ENCODE data around the gene PIP5K1B.

PIP5K1B gene

GRCh38 chr9:68878450-68878849 lies 173.4 kb downstream of the PIP5K1B start:
- Histone ChIP-seq H3K4me1 (ENCODE audit: control insufficient read depth, insufficient read depth, low read length) (no peaks in the 10 kb centered on the region), H3K36me3 (ENCODE audit: control insufficient read depth, insufficient read depth, low read length) (no peaks in the 10 kb centered on the region), H3K9me3 (ENCODE audit: control insufficient read depth, low read length) (no peaks in the 10 kb centered on the region), H3K27me3 (ENCODE audit: control insufficient read depth, insufficient read depth, low read length) (no peaks in the 10 kb centered on the region), H3K4me3 (ENCODE audit: low read length) (no peak overlapping the region), H3K9ac (ENCODE audit: low read length) (no peak overlapping the region)

- H3K27me3 ChIP-seq (ENCODE audit: control insufficient read depth, insufficient read depth, low read length): no peaks in the 10 kb centered on the region
- no peak overlapping the region for H3K4me3 ChIP-seq (ENCODE audit: low read length)
- H3K9ac ChIP-seq (ENCODE audit: low read length): no peak overlapping the region
Measured at GRCh38 chr9:68883224-68883623, 178.2 kb downstream of the PIP5K1B start.

GRCh38 chr9:68887232-68887631 lies 182.2 kb downstream of the PIP5K1B start:
- Histone ChIP-seq H3K4me1 (ENCODE audit: control insufficient read depth, insufficient read depth, low read length) (no peaks in the 10 kb centered on the region), H3K4me3 (ENCODE audit: low read length) (no peak overlapping the region), H3K36me3 (ENCODE audit: control insufficient read depth, insufficient read depth, low read length) (no peaks in the 10 kb centered on the region), H3K27me3 (ENCODE audit: control insufficient read depth, insufficient read depth, low read length) (no peaks in the 10 kb centered on the region), H3K9ac (ENCODE audit: low read length) (no peak overlapping the region), H3K9me3 (ENCODE audit: control insufficient read depth, low read length) (no peaks in the 10 kb centered on the region)

More at GRCh38 chr9:68883224-68883623, 178.2 kb downstream of the PIP5K1B start:
- H3K36me3 ChIP-seq (ENCODE audit: control insufficient read depth, insufficient read depth, low read length): no peaks in the 10 kb centered on the region
- no peaks in the 10 kb centered on the region for H3K9me3 ChIP-seq (ENCODE audit: control insufficient read depth, low read length)
- H3K4me1 ChIP-seq (ENCODE audit: control insufficient read depth, insufficient read depth, low read length): no peaks in the 10 kb centered on the region

GRCh38 chr9:68894502-68894901 lies 189.5 kb downstream of the PIP5K1B start:
- no peaks in the 10 kb centered on the region for H3K36me3 ChIP-seq (ENCODE audit: control insufficient read depth, insufficient read depth, low read length)
- H3K4me3 ChIP-seq (ENCODE audit: low read length): no peak overlapping the region
- no peaks in the 10 kb centered on the region for H3K4me1 ChIP-seq (ENCODE audit: control insufficient read depth, insufficient read depth, low read length)
- H3K27me3 ChIP-seq (ENCODE audit: control insufficient read depth, insufficient read depth, low read length): no peaks in the 10 kb centered on the region
- H3K9ac ChIP-seq (ENCODE audit: low read length): no peak overlapping the region
- H3K9me3 ChIP-seq (ENCODE audit: control insufficient read depth, low read length): no peaks in the 10 kb centered on the region

GRCh38 chr9:68895741-68896478 lies 190.9 kb downstream of the PIP5K1B start:
- Histone ChIP-seq H3K4me1 (ENCODE audit: control insufficient read depth, insufficient read depth, low read length) (no peaks in the 10 kb centered on the region), H3K9ac (ENCODE audit: low read length) (no peak overlapping the region), H3K27me3 (ENCODE audit: control insufficient read depth, insufficient read depth, low read length) (no peaks in the 10 kb centered on the region), H3K4me3 (ENCODE audit: low read length) (no peak overlapping the region), H3K9me3 (ENCODE audit: control insufficient read depth, low read length) (no peaks in the 10 kb centered on the region), H3K36me3 (ENCODE audit: control insufficient read depth, insufficient read depth, low read length) (no peaks in the 10 kb centered on the region)

GRCh38 chr9:68896486-68896885 lies 191.4 kb downstream of the PIP5K1B start:
- no peaks in the 10 kb centered on the region for H3K9me3 ChIP-seq (ENCODE audit: control insufficient read depth, low read length)
- no peak overlapping the region for H3K4me3 ChIP-seq (ENCODE audit: low read length)
- no peaks in the 10 kb centered on the region for H3K36me3 ChIP-seq (ENCODE audit: control insufficient read depth, insufficient read depth, low read length)
- no peak overlapping the region for H3K9ac ChIP-seq (ENCODE audit: low read length)
- no peaks in the 10 kb centered on the region for H3K27me3 ChIP-seq (ENCODE audit: control insufficient read depth, insufficient read depth, low read length)
- H3K4me1 ChIP-seq (ENCODE audit: control insufficient read depth, insufficient read depth, low read length): no peaks in the 10 kb centered on the region

- no peaks in the 10 kb centered on the region for H3K4me1 ChIP-seq (ENCODE audit: control insufficient read depth, insufficient read depth, low read length)
- no peak overlapping the region for H3K4me3 ChIP-seq (ENCODE audit: low read length)
- H3K9me3 ChIP-seq (ENCODE audit: control insufficient read depth, low read length): no peaks in the 10 kb centered on the region
- no peaks in the 10 kb centered on the region for H3K36me3 ChIP-seq (ENCODE audit: control insufficient read depth, insufficient read depth, low read length)
- H3K9ac ChIP-seq (ENCODE audit: low read length): no peak overlapping the region
- H3K27me3 ChIP-seq (ENCODE audit: control insufficient read depth, insufficient read depth, low read length): no peaks in the 10 kb centered on the region
Measured at GRCh38 chr9:68897577-68898145, 192.6 kb downstream of the PIP5K1B start.

GRCh38 chr9:68898781-68899439 lies 193.9 kb downstream of the PIP5K1B start:
- H3K36me3 ChIP-seq (ENCODE audit: control insufficient read depth, insufficient read depth, low read length): no peaks in the 10 kb centered on the region
- no peaks in the 10 kb centered on the region for H3K4me1 ChIP-seq (ENCODE audit: control insufficient read depth, insufficient read depth, low read length)
- H3K27me3 ChIP-seq (ENCODE audit: control insufficient read depth, insufficient read depth, low read length): no peaks in the 10 kb centered on the region
- H3K9ac ChIP-seq (ENCODE audit: low read length): no peak overlapping the region
- H3K4me3 ChIP-seq (ENCODE audit: low read length): no peak overlapping the region
- no peaks in the 10 kb centered on the region for H3K9me3 ChIP-seq (ENCODE audit: control insufficient read depth, low read length)

- no peaks in the 10 kb centered on the region for H3K27me3 ChIP-seq (ENCODE audit: control insufficient read depth, insufficient read depth, low read length)
Measured at GRCh38 chr9:68904454-68904853, 199.4 kb downstream of the PIP5K1B start.

GRCh38 chr9:68905129-68905528 lies 200.1 kb downstream of the PIP5K1B start:
- Histone ChIP-seq H3K4me1 (ENCODE audit: control insufficient read depth, insufficient read depth, low read length) (no peaks in the 10 kb centered on the region), H3K9me3 (ENCODE audit: control insufficient read depth, low read length) (no peaks in the 10 kb centered on the region), H3K27me3 (ENCODE audit: control insufficient read depth, insufficient read depth, low read length) (no peaks in the 10 kb centered on the region), H3K9ac (ENCODE audit: low read length) (no peak overlapping the region), H3K36me3 (ENCODE audit: control insufficient read depth, insufficient read depth, low read length) (no peaks in the 10 kb centered on the region), H3K4me3 (ENCODE audit: low read length) (no peak overlapping the region)

More at GRCh38 chr9:68904454-68904853, 199.4 kb downstream of the PIP5K1B start:
- no peaks in the 10 kb centered on the region for H3K9me3 ChIP-seq (ENCODE audit: control insufficient read depth, low read length)
- no peaks in the 10 kb centered on the region for H3K4me1 ChIP-seq (ENCODE audit: control insufficient read depth, insufficient read depth, low read length)
- H3K36me3 ChIP-seq (ENCODE audit: control insufficient read depth, insufficient read depth, low read length): no peaks in the 10 kb centered on the region
- no peak overlapping the region for H3K9ac ChIP-seq (ENCODE audit: low read length)
- no peak overlapping the region for H3K4me3 ChIP-seq (ENCODE audit: low read length)

GRCh38 chr9:68907910-68908309 lies 202.9 kb downstream of the PIP5K1B start:
- Histone ChIP-seq H3K9ac (ENCODE audit: low read length) (no peak overlapping the region), H3K27me3 (ENCODE audit: control insufficient read depth, insufficient read depth, low read length) (no peaks in the 10 kb centered on the region), H3K9me3 (ENCODE audit: control insufficient read depth, low read length) (no peaks in the 10 kb centered on the region), H3K4me1 (ENCODE audit: control insufficient read depth, insufficient read depth, low read length) (no peaks in the 10 kb centered on the region), H3K4me3 (ENCODE audit: low read length) (no peak overlapping the region), H3K36me3 (ENCODE audit: control insufficient read depth, insufficient read depth, low read length) (no peaks in the 10 kb centered on the region)

GRCh38 chr9:68912561-68912960 lies 207.5 kb downstream of the PIP5K1B start:
- Histone ChIP-seq H3K4me1 (ENCODE audit: control insufficient read depth, insufficient read depth, low read length) (no peaks in the 10 kb centered on the region), H3K4me3 (ENCODE audit: low read length) (no peak overlapping the region), H3K9me3 (ENCODE audit: control insufficient read depth, low read length) (no peaks in the 10 kb centered on the region)

More at GRCh38 chr9:68912561-68912960, 207.5 kb downstream of the PIP5K1B start:
- no peaks in the 10 kb centered on the region for H3K27me3 ChIP-seq (ENCODE audit: control insufficient read depth, insufficient read depth, low read length)
- H3K9ac ChIP-seq (ENCODE audit: low read length): no peak overlapping the region
- H3K36me3 ChIP-seq (ENCODE audit: control insufficient read depth, insufficient read depth, low read length): no peaks in the 10 kb centered on the region
